Hepatocyte (in vitro differentiated cells): ENCODE data around the gene FAM89B.

Source experiments
- CTCF ChIP-seq: fragments of 200-600 bp; sonication (generic); IDR thresholded peaks from 2 replicates; pipeline ENCODE4 v1.5.1; 2016; ENCODE audit warnings: antibody characterized with exemption, mild to moderate bottlenecking; ENCODE audit not compliant: poor library complexity
- EZH2 ChIP-seq: fragments of 200-600 bp; sonication (generic); IDR thresholded peaks from 2 replicates; pipeline ENCODE4 v1.6.1; 2016; ENCODE audit warnings: antibody characterized with exemption, mild to moderate bottlenecking, borderline replicate concordance
- EZH2phosphoT487 ChIP-seq: fragments of 200-600 bp; sonication (generic); IDR thresholded peaks from one replicate; pipeline ENCODE4 v1.6.1; 2018; ENCODE audit warnings: antibody characterized with exemption, mild to moderate bottlenecking, low read depth, moderate library complexity; ENCODE audit not compliant: unreplicated experiment, severe bottlenecking

DNA sequence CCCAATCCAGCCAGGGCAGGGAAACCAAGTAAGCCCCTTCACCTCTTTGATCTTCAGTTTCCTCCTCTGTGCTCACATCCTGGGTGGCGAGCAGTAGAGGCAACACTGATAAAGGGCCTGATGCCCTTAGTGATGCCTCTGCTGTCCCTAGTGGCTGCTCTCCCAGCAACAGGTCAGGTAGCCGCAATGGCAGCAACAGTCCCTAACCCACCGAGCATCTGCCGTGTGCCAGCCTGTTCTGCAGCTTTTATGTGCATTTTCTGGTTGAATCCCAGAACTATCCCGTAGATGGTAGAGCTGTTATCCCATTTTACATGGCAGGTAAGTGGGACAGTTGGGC, 42.2 kb upstream of the FAM89B start:
- TF ChIP-seq CTCF: peak; percentile 22
- TF ChIP-seq EZH2: no peak
- no peak for TF ChIP-seq EZH2phosphoT487
